ENCODE data around the gene EMILIN3. TPM values are rescaled to one million over a fixed set of nuclear protein-coding genes. Genes with fewer than 3 reads are reported as not detected.

Gene EMILIN3
- total and polyA plus RNA-seq, 7 donors: 0.12 to 1.5 (median 0.47) TPM; not detected in 1

GRCh38 chr20:41345729-41346067 lies 20.9 kb downstream of the EMILIN3 start:
- H3K4me3 ChIP-seq: no peak overlapping the region
- no peaks in the 10 kb centered on the region for H3K27me3 ChIP-seq (ENCODE audit: insufficient read depth in 3 of 3, low read length in 2 of 3)
- ATAC-seq: no peak
- no peaks in the 10 kb centered on the region for H3K36me3 ChIP-seq (ENCODE audit: insufficient read depth in 1 of 2, low read depth in 1 of 2)
- DNase-seq: no peak
- WGBS, 3 donors: 82 to 86% (median 83%) methylated on average over 16 to 17 of the region's 17 CpGs
- intact Hi-C loops (cut with DNase I): no loop called here
- TF ChIP-seq, protein P1, sequence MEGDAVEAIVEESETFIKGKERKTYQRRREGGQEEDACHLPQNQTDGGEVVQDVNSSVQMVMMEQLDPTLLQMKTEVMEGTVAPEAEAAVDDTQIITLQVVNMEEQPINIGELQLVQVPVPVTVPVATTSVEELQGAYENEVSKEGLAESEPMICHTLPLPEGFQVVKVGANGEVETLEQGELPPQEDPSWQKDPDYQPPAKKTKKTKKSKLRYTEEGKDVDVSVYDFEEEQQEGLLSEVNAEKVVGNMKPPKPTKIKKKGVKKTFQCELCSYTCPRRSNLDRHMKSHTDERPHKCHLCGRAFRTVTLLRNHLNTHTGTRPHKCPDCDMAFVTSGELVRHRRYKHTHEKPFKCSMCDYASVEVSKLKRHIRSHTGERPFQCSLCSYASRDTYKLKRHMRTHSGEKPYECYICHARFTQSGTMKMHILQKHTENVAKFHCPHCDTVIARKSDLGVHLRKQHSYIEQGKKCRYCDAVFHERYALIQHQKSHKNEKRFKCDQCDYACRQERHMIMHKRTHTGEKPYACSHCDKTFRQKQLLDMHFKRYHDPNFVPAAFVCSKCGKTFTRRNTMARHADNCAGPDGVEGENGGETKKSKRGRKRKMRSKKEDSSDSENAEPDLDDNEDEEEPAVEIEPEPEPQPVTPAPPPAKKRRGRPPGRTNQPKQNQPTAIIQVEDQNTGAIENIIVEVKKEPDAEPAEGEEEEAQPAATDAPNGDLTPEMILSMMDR (IDR thresholded peaks at IDR 0.05): no peak
- H3K4me1 ChIP-seq: peaks cover 7% of the 10 kb centered on the region
- H3K9me3 ChIP-seq: no peaks in the 10 kb centered on the region
- no peak overlapping the region for H3K27ac ChIP-seq

DNA sequence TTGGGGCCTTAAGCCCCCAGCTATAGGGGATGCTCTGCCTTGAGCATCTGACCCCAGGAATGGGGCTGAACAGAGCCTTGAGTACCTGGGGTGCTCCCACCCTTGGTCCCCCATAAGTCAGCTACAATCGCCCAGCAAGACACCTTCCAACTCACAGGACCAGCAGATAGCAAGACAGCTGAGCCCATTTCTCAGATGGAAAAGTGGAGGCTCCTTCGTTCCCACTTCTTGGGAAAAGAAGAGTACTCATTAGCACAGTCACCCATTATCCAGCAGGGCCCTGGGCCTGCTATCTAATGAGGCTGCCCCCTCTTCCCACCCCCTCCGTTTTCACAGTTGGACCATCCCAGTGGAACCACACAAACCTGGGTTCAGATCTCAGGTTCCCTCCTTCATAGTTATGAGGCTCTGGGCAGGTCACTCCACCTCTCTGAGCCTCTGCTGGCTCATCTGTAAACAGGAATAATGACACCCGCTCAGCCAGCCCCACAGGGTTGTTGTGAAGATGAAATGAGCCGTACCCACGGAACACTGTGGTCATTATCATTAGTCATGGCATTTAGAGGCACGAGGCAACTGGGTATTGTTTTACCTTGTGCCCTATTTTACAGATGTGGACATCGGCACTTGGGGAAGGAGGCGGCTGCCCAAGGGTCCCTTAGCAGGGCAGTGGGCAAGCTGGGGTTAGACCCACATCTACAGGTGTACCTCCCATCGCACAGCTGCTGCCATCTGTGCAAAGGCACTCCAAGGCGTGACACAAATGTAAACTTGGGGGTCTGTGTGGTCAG lies 21.5 kb downstream of the EMILIN3 start:
- no peaks in the 10 kb centered on the region for H3K27me3 ChIP-seq (ENCODE audit: insufficient read depth in 3 of 3, low read length in 2 of 3)
- H3K36me3 ChIP-seq (ENCODE audit: insufficient read depth in 1 of 2, low read depth in 1 of 2): no peaks in the 10 kb centered on the region
- ATAC-seq (no peak), DNase-seq (no peak)
- no peak overlapping the region for H3K4me3 ChIP-seq
- 76 to 90% (median 80%) methylated on average over 11 of the region's 11 CpGs for WGBS, 3 donors
- no peaks in the 10 kb centered on the region for H3K9me3 ChIP-seq
- no peak overlapping the region for H3K27ac ChIP-seq
- peaks cover 7% of the 10 kb centered on the region for H3K4me1 ChIP-seq
- intact Hi-C loops (cut with DNase I): loop anchor here in 1 of 2 donors (5.0 kb wide), 1 partner anchor 98 kb away; no protein-coding TSS in a partner anchor
- TF ChIP-seq, protein P1 (IDR thresholded peaks at IDR 0.05): no peak

GRCh38 chr20:41344477-41344876 lies 22.1 kb downstream of the EMILIN3 start:
- DNase-seq: no peak
- intact Hi-C loops (cut with DNase I): loop anchor here in 1 of 2 donors (5.0 kb wide), 1 partner anchor 97 kb away; no protein-coding TSS in a partner anchor
- TF ChIP-seq, protein P1 (IDR thresholded peaks at IDR 0.05): no peak
- 97 to 98% (median 97%) methylated on average over 4 of the region's 4 CpGs for WGBS, 3 donors
- H3K9me3 ChIP-seq: no peaks in the 10 kb centered on the region
- H3K27ac ChIP-seq: no peak overlapping the region
- peaks cover 13% of the 10 kb centered on the region for H3K4me1 ChIP-seq
- ATAC-seq: no peak
- H3K27me3 ChIP-seq (ENCODE audit: insufficient read depth in 3 of 3, low read length in 2 of 3): no peaks in the 10 kb centered on the region
- no peaks in the 10 kb centered on the region for H3K36me3 ChIP-seq (ENCODE audit: insufficient read depth in 1 of 2, low read depth in 1 of 2)
- H3K4me3 ChIP-seq: no peak overlapping the region

- ATAC-seq (no peak), DNase-seq (no peak)
- Histone ChIP-seq H3K4me3 (no peak overlapping the region), H3K36me3 (ENCODE audit: insufficient read depth in 1 of 2, low read depth in 1 of 2) (no peaks in the 10 kb centered on the region), H3K27ac (no peak overlapping the region), H3K27me3 (ENCODE audit: insufficient read depth in 3 of 3, low read length in 2 of 3) (no peaks in the 10 kb centered on the region), H3K4me1 (peaks cover 6% of the 10 kb centered on the region), H3K9me3 (no peaks in the 10 kb centered on the region)
- WGBS, 3 donors: 91 to 95% (median 94%) methylated on average over 9 of the region's 9 CpGs
- intact Hi-C loops (cut with DNase I): loop anchor here in 1 of 2 donors (5.0 kb wide), 1 partner anchor 95 kb away; no protein-coding TSS in a partner anchor
- TF ChIP-seq, protein P1 (IDR thresholded peaks at IDR 0.05): no peak
Measured at GRCh38 chr20:41342474-41343464, 23.8 kb downstream of the EMILIN3 start.

Data from psoas muscle (tissue), 8 donors.